Nephron (organoid): ENCODE data around the gene TCP10L.
"Not testable (repeated sequence)": the region's sequence is repeated elsewhere in the genome, so short reads cannot be mapped to it uniquely, and the experiment has no call there.

Experiments used
- H3K27ac Mint-ChIP-seq, 3 experiments: 2 replicates each; pipeline ENCODE4 v1.8.0; 2020; ENCODE audit warnings: mixed read lengths in 3 of 3, mild to moderate bottlenecking in 2 of 3, moderate library complexity in 1 of 3
- H3K27me3 Mint-ChIP-seq: 2 replicates; pipeline ENCODE4 v1.8.0; 2021; ENCODE audit warnings: low read depth, mild to moderate bottlenecking, moderate library complexity, mixed read lengths
- H3K36me3 Mint-ChIP-seq: 2 replicates; pipeline ENCODE4 v1.8.0; 2020; ENCODE audit warnings: low read depth, mixed read lengths
- H3K4me1 Mint-ChIP-seq: 2 replicates; pipeline ENCODE4 v1.8.0; 2020; ENCODE audit warnings: mixed read lengths
- H3K4me3 Mint-ChIP-seq, 3 experiments: 2 replicates each; pipeline ENCODE4 v1.8.0; 2020; ENCODE audit warnings: mild to moderate bottlenecking in 3 of 3, mixed read lengths in 3 of 3, moderate library complexity in 2 of 3
- H3K9me3 Mint-ChIP-seq: 2 replicates; pipeline ENCODE4 v1.8.0; 2020; ENCODE audit warnings: mixed read lengths
- CTCF ChIP-seq, 3 experiments: fragments of 200-600 bp; sonication (generic); IDR thresholded peaks; one replicate each; pipeline ENCODE4 v1.5.0; 2021; ENCODE audit warnings: antibody characterized with exemption in 3 of 3; ENCODE audit not compliant: unreplicated experiment in 3 of 3

The TCP10L gene

GRCh38 chr21:32548978-32549377, 36.3 kb downstream of the TCP10L start:
- no peaks in the 10 kb centered on the region for H3K27me3 Mint-ChIP-seq
- no peaks in the 10 kb centered on the region for H3K9me3 Mint-ChIP-seq
- H3K27ac Mint-ChIP-seq: no peak overlapping the region
- TF ChIP-seq CTCF (IDR thresholded peaks at IDR 0.05; ENCODE audit: unreplicated experiment in 3 of 3): no peak
- no peaks in the 10 kb centered on the region for H3K4me1 Mint-ChIP-seq
- H3K4me3 Mint-ChIP-seq: no peak overlapping the region
- no peaks in the 10 kb centered on the region for H3K36me3 Mint-ChIP-seq

GRCh38 chr21:32547018-32547417, 38.3 kb downstream of the TCP10L start:
- TF ChIP-seq CTCF (IDR thresholded peaks at IDR 0.05; ENCODE audit: unreplicated experiment in 3 of 3): no peak

GRCh38 chr21:32545948-32546441, 39.3 kb downstream of the TCP10L start:
- Mint-ChIP-seq H3K36me3 (no peaks in the 10 kb centered on the region), H3K27ac (no peak overlapping the region), H3K4me3 (no peak overlapping the region), H3K4me1 (no peaks in the 10 kb centered on the region), H3K27me3 (no peaks in the 10 kb centered on the region), H3K9me3 (no peaks in the 10 kb centered on the region)
- TF ChIP-seq CTCF (IDR thresholded peaks at IDR 0.05; ENCODE audit: unreplicated experiment in 3 of 3): no peak

More at GRCh38 chr21:32547018-32547417, 38.3 kb downstream of the TCP10L start:
- no peak overlapping the region for H3K4me3 Mint-ChIP-seq
- H3K27ac Mint-ChIP-seq: no peak overlapping the region
- no peaks in the 10 kb centered on the region for H3K4me1 Mint-ChIP-seq
- no peaks in the 10 kb centered on the region for H3K27me3 Mint-ChIP-seq
- no peaks in the 10 kb centered on the region for H3K36me3 Mint-ChIP-seq
- H3K9me3 Mint-ChIP-seq: no peaks in the 10 kb centered on the region

GRCh38 chr21:32544697-32545096, 40.6 kb downstream of the TCP10L start:
- H3K27ac Mint-ChIP-seq: no peak overlapping the region
- H3K36me3 Mint-ChIP-seq: no peaks in the 10 kb centered on the region
- no peaks in the 10 kb centered on the region for H3K4me1 Mint-ChIP-seq
- H3K27me3 Mint-ChIP-seq: no peaks in the 10 kb centered on the region
- no peak overlapping the region for H3K4me3 Mint-ChIP-seq
- H3K9me3 Mint-ChIP-seq: no peaks in the 10 kb centered on the region
- TF ChIP-seq CTCF (IDR thresholded peaks at IDR 0.05; ENCODE audit: unreplicated experiment in 3 of 3): no peak

GRCh38 chr21:32543975-32544374, 41.3 kb downstream of the TCP10L start:
- Mint-ChIP-seq H3K27ac (no peak overlapping the region), H3K36me3 (no peaks in the 10 kb centered on the region), H3K9me3 (no peaks in the 10 kb centered on the region), H3K4me1 (no peaks in the 10 kb centered on the region), H3K27me3 (no peaks in the 10 kb centered on the region), H3K4me3 (no peak overlapping the region)
- no peak for TF ChIP-seq CTCF (IDR thresholded peaks at IDR 0.05; ENCODE audit: unreplicated experiment in 3 of 3)

- H3K9me3 Mint-ChIP-seq, H3K4me3 Mint-ChIP-seq, H3K36me3 Mint-ChIP-seq, H3K4me1 Mint-ChIP-seq, H3K27ac Mint-ChIP-seq, H3K27me3 Mint-ChIP-seq: not testable (repeated sequence)
Measured at GRCh38 chr21:32543056-32543455, 42.3 kb downstream of the TCP10L start.
